ENCODE measurements around the gene PDE6A.
"Not testable (repeated sequence)": the region's sequence is repeated elsewhere in the genome, so short reads cannot be mapped to it uniquely, and the experiment has no call there.

Gene PDE6A

GRCh38 chr5:149951138-149951749 lies 6.7 kb upstream of the PDE6A start:
- DNase-seq, result no peak

GRCh38 chr5:149948993-149949392 lies 4.4 kb upstream of the PDE6A start:
- no peak for DNase-seq

GRCh38 chr5:149946118-149946517 lies 1.5 kb upstream of the PDE6A start:
- DNase-seq, result no peak

GRCh38 chr5:149943177-149943949 lies 1.2 kb downstream of the PDE6A start:
- not testable (repeated sequence) for DNase-seq

GRCh38 chr5:149942741-149943169 lies 1.8 kb downstream of the PDE6A start:
- DNase-seq, result peak; percentile 67

GRCh38 chr5:149942199-149942598 lies 2.4 kb downstream of the PDE6A start:
- DNase-seq, result peak; percentile 47

GRCh38 chr5:149941795-149942194 lies 2.8 kb downstream of the PDE6A start:
- DNase-seq, result no peak

GRCh38 chr5:149940941-149941644 lies 3.5 kb downstream of the PDE6A start:
- no peak for DNase-seq

GRCh38 chr5:149940077-149940574 lies 4.5 kb downstream of the PDE6A start:
- DNase-seq, result peak; percentile 95

- peak; percentile 91 for DNase-seq
Measured at GRCh38 chr5:149939546-149939945, 5.0 kb downstream of the PDE6A start.

- DNase-seq, result no peak
Measured at GRCh38 chr5:149938791-149939358, 5.7 kb downstream of the PDE6A start.

GRCh38 chr5:149938279-149938678 lies 6.3 kb downstream of the PDE6A start:
- peak; percentile 72 for DNase-seq

GRCh38 chr5:149937610-149938009 lies 7.0 kb downstream of the PDE6A start:
- DNase-seq, result no peak

GRCh38 chr5:149936700-149937091 lies 7.9 kb downstream of the PDE6A start:
- DNase-seq, result no peak

- no peak for DNase-seq
Measured at GRCh38 chr5:149936044-149936699, 8.4 kb downstream of the PDE6A start.

GRCh38 chr5:149935431-149935901 lies 9.1 kb downstream of the PDE6A start:
- DNase-seq, result no peak

- DNase-seq, result no peak
Measured at GRCh38 chr5:149932445-149933350, 11.9 kb downstream of the PDE6A start.

GRCh38 chr5:149931992-149932436 lies 12.6 kb downstream of the PDE6A start:
- DNase-seq, result no peak

GRCh38 chr5:149930749-149931574 lies 13.6 kb downstream of the PDE6A start:
- peak; percentile 90 for DNase-seq

GRCh38 chr5:149930043-149930748 lies 14.4 kb downstream of the PDE6A start:
- DNase-seq, result peak; percentile 77

Data from OCI-M1 (cell line).